T-helper 17 cell (primary cell): Measurements from ENCODE around the gene BCAS3. TPM values are rescaled to one million over a fixed set of nuclear protein-coding genes. Genes with fewer than 3 reads are reported as not detected.

Experiments
- ATAC-seq: fragments of 150-1000 bp; cut with Tn5 transposase; 2 replicates; pipeline ENCODE4 v1.10.0; 2021; ENCODE audit warnings: mild to moderate bottlenecking, moderate library complexity
- DNase-seq, 3 donors: peaks; one replicate each; pipeline versions ENCODE4 v3.0.0 to v3.0.0-alpha.2; 2020 to 2021
- H3K9me3 ChIP-seq: one replicate; pipeline ENCODE4 v1.7.0; 2013; ENCODE audit warnings: low read length, mild to moderate bottlenecking; ENCODE audit not compliant: control insufficient read depth, poor library complexity, severe bottlenecking
- H3K27ac Mint-ChIP-seq: one replicate; pipeline ENCODE4 v1.8.0; 2022; ENCODE audit warnings: mild to moderate bottlenecking, moderate library complexity, mixed read lengths
- H3K27me3 Mint-ChIP-seq: one replicate; pipeline ENCODE4 v1.8.0; 2022; ENCODE audit warnings: mixed read lengths
- H3K36me3 Mint-ChIP-seq: one replicate; pipeline ENCODE4 v1.8.0; 2022; ENCODE audit warnings: low read depth, mixed read lengths
- H3K4me1 Mint-ChIP-seq: one replicate; pipeline ENCODE4 v1.8.0; 2022; ENCODE audit warnings: mild to moderate bottlenecking, mixed read lengths
- H3K4me3 Mint-ChIP-seq: one replicate; pipeline ENCODE4 v1.8.0; 2022; ENCODE audit warnings: mild to moderate bottlenecking, moderate library complexity, mixed read lengths
- total RNA-seq, 4 donors: library from RNA in 2 of 4; stranded (reverse) in 2 of 4; gene quantifications; one replicate each; pipeline ENCODE4 v1.2.3 and lab custom pipeline; 2022 to 2026

BCAS3 gene
- total RNA-seq, 2 donors from 2014 or later: 39.0 to 50.0 TPM

DNA sequence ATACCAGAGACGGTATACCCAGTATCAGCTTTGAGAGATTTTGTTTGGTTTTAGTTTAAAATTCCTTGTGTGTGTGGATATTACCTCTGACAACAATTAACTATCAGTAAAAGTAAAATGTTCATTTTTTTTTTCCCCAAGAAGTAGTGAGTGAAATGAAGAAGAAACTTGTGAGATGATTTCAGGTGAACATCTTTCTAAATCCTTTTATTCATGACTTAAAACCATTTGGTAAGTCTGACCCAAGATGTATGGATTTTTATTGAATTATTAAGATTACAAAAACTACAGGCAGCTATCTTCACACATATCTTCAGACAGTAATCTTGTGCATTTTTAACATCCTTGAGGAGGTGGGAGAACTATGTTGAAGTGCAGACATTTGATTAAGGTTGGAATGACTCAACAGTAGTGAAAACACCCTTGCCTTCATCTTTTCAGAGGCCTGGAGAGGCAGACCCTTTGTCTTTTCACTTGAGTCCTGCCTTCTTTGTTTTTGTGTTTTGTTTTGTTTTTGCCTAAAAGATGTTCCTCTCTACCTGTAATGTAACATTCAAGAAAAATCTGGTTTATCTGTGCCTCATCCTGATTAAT is 481.7 kb downstream of the BCAS3 start:
- ATAC-seq: no peak
- DNase-seq: no peak
- Mint-ChIP-seq H3K4me3 (no peak overlapping the region), H3K27ac (no peak overlapping the region), H3K27me3 (no peaks in the 10 kb centered on the region), H3K36me3 (no peaks in the 10 kb centered on the region), H3K4me1 (peaks cover 15% of the 10 kb centered on the region)
- H3K9me3 ChIP-seq: no peaks in the 10 kb centered on the region

DNA sequence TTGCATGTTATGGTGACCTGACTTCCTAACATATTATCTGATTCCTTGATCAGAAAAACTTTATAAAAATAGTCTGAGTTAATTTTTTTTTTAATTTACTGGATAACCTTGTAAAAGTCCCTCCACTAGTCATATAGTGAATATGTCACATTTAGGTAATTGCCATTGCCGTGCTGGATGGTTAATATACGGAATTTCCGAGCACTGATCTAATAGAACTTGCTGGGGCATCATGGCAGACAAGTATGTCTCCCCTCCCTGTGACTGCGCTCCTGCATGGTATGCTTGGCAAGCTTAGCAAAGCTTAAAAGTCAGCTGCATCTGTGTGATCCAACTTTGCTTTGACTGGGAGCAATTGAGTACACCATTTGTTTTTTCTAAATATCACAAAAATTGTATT is 482.6 kb downstream of the BCAS3 start:
- no peak overlapping the region for H3K27ac Mint-ChIP-seq
- ATAC-seq (no peak), DNase-seq (no peak)
- H3K9me3 ChIP-seq: no peaks in the 10 kb centered on the region
- no peak overlapping the region for H3K4me3 Mint-ChIP-seq
- peaks cover 15% of the 10 kb centered on the region for H3K4me1 Mint-ChIP-seq
- H3K36me3 Mint-ChIP-seq: no peaks in the 10 kb centered on the region
- H3K27me3 Mint-ChIP-seq: no peaks in the 10 kb centered on the region

DNA sequence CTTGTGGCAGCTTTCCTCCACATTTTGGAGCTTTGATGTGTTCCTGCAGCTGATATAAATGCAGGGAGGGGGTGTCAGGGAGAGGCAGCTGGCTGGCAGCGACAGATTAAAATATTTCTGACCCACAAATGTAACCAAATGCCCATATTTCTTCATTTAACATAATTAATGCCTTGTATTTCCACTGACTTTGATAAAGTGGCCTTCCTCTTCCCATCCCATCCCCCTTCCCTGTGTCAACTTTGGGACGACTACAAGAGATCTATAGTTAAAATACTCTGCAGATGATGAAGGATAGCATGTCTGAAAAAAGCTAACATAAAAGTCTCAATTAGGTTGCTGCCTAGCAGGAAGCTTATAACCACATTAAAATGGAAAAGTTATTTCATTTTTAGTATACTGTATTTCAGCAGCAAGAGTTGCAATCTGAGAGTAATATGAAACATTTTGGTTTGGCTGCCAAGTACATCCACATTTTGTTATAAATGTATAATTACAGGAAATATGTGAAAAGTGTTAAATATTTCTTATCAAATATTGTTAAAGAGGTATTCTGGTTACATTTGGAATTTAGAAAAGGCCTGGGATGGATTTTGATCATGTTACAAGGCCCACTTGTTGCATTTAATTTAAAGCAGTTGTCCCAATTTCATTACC is 483.3 kb downstream of the BCAS3 start:
- H3K27me3 Mint-ChIP-seq: no peaks in the 10 kb centered on the region
- H3K4me1 Mint-ChIP-seq: peaks cover 15% of the 10 kb centered on the region
- ATAC-seq (no peak), DNase-seq (no peak)
- no peaks in the 10 kb centered on the region for H3K36me3 Mint-ChIP-seq
- H3K27ac Mint-ChIP-seq: no peak overlapping the region
- H3K9me3 ChIP-seq: no peaks in the 10 kb centered on the region
- no peak overlapping the region for H3K4me3 Mint-ChIP-seq

DNA sequence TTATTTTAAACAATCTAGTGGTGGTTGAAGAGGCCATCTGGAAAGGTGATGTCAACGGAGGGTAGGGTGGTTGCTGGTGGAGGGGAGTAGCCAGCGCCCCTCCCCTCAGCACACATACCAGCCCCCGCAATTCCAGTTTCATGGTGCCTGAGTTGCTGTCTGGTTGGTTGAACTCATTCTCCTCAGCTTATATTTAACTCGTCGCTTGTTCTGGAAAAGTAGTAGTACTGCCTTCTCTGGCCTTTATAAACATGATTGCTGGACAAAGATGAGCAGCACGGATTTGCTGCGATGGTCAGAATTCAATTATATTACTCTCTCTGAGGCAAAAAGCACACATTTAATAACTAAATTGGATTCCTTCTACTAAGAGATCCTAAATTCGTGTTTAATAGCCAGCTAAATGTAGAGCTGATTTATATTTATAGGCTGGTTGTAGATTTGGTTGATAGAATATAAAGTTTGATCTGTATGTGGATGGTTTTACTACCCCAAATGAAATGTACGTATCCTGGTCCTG is 484.0 kb downstream of the BCAS3 start:
- ATAC-seq: no peak
- no peak overlapping the region for H3K27ac Mint-ChIP-seq
- H3K27me3 Mint-ChIP-seq: no peaks in the 10 kb centered on the region
- no peaks in the 10 kb centered on the region for H3K9me3 ChIP-seq
- no peak overlapping the region for H3K4me3 Mint-ChIP-seq
- H3K4me1 Mint-ChIP-seq: peaks cover 15% of the 10 kb centered on the region
- DNase-seq: no peak
- H3K36me3 Mint-ChIP-seq: no peaks in the 10 kb centered on the region

DNA sequence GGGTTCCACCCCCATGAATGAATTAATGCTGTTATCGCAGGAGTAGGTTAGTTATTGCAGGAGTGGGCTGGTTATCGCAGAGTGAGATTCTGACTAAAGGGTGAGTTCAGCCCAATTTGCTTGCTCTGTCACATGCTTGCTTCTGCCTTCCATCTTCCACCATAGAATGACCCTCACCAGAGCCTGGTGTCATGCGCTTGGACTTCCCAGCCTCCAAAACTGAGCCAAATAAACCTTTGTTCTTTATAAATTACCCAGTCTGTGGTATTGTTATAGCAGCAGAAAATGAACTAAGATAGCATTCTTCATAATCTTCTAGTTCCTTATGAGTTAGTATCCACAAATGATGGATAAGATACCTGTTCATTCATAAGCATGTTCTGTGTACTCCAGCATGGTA is 486.9 kb downstream of the BCAS3 start:
- no peaks in the 10 kb centered on the region for H3K27me3 Mint-ChIP-seq
- ATAC-seq (no peak), DNase-seq (no peak)
- no peak overlapping the region for H3K27ac Mint-ChIP-seq
- no peak overlapping the region for H3K4me3 Mint-ChIP-seq
- peaks cover 5% of the 10 kb centered on the region for H3K4me1 Mint-ChIP-seq
- no peaks in the 10 kb centered on the region for H3K36me3 Mint-ChIP-seq
- H3K9me3 ChIP-seq: no peaks in the 10 kb centered on the region

DNA sequence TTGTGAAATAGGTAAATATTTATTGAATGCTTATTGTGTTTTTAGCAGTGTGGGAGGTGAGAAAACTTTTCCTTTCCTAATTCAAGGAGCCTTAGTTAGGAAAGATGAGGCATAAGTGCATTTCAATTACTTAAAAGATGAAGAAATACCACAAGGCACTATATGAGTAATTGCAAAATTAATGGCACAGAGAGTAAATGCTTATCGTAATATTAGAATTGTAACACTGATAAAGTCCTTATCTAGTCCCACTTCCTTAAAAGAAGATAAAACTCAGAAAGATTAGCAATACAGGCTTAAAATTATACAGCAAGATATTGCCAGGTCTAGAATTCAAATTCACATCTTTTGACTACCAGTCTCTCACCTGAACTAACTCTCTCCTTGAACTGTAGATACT is 489.4 kb downstream of the BCAS3 start:
- no peak overlapping the region for H3K4me3 Mint-ChIP-seq
- H3K36me3 Mint-ChIP-seq: peaks cover 4% of the 10 kb centered on the region
- peaks cover 3% of the 10 kb centered on the region for H3K4me1 Mint-ChIP-seq
- H3K27ac Mint-ChIP-seq: no peak overlapping the region
- no peaks in the 10 kb centered on the region for H3K27me3 Mint-ChIP-seq
- DNase-seq (no peak), ATAC-seq (no peak)
- no peaks in the 10 kb centered on the region for H3K9me3 ChIP-seq

DNA sequence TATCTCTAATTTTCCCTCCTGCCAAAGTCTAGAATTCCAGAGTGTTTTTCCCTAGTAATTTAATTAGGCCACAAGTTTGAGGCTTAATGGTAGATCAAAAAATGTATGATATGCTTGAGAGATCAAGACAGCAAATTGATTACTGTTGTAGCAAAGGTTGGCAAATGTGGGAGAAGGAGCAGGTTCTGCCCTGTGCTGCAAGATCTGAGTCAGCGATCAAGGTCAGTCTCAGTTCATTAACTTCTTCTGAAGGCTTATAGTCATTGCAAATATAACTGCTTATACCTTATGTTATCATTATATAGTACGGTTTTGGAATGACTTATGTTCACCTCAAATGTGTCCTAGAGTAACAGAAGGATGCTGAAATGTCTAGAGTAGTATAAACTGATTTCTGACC is 490.9 kb downstream of the BCAS3 start:
- DNase-seq (no peak), ATAC-seq (no peak)
- Mint-ChIP-seq H3K27me3 (no peaks in the 10 kb centered on the region), H3K4me1 (peaks cover 3% of the 10 kb centered on the region), H3K27ac (no peak overlapping the region), H3K36me3 (peaks cover 4% of the 10 kb centered on the region), H3K4me3 (no peak overlapping the region)
- H3K9me3 ChIP-seq: no peaks in the 10 kb centered on the region

DNA sequence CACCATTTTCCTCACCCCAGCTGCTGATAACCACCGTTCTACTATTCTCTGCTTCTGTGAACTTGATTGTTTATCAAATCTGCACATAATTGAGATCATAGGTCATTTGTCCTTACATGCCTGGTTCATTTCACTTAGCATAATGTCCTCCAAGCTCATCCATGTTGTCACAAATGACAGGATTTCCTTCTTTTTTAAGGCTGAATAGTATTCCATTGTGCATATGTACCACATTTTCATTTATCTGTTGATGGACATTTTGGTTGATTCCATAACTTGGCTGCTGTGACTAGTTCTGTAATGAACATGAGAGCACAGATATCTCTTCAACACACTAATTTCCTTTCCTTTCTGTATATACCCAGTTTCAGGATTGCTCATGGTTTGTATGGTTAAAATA is 496.7 kb downstream of the BCAS3 start:
- Mint-ChIP-seq H3K4me1 (peaks cover 5% of the 10 kb centered on the region), H3K27me3 (no peaks in the 10 kb centered on the region), H3K27ac (no peak overlapping the region), H3K4me3 (no peak overlapping the region), H3K36me3 (peaks cover 4% of the 10 kb centered on the region)
- no peaks in the 10 kb centered on the region for H3K9me3 ChIP-seq
- DNase-seq (no peak), ATAC-seq (no peak)

DNA sequence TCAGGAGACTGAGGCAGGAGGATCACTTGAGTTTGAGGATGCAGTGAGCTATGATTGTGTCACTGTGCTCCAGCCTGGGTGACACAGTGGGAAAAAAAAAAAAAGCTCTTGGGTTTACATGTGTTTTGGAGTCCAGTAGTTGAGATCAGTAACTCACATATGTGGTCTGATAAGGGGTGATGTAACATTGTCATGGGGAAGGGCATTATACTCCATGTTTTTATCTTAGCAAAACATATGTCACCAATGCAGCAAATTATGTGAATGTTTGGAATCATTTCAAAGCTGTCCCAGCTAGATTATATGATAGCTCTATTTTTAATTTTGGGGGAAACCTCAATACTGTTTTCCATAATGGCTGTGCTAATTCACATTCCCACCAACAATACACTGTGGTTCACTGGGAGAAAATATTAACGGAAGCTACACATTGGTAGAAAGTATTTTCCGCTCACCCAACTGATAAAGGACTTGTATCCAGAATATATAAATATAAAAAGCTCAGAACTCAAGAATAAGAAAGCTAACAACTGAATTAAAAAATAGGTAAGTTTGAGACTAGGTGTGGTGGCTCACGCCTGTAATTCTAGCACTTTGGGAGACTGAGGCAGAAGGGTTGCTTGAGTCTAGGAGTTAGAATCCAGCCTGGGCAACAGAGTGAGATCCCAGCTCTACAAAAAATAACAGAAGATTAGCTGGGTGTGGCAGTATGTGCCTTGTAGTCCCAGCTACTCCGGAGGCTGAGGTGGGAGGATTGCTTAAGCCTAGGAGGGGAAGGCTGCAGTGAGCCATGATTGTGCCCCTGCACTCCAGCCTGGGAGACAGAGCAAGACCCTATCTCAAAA is 497.9 kb downstream of the BCAS3 start:
- ATAC-seq: no peak
- H3K27me3 Mint-ChIP-seq: no peaks in the 10 kb centered on the region
- H3K9me3 ChIP-seq: no peaks in the 10 kb centered on the region
- no peak overlapping the region for H3K4me3 Mint-ChIP-seq
- peaks cover 4% of the 10 kb centered on the region for H3K4me1 Mint-ChIP-seq
- no peak overlapping the region for H3K27ac Mint-ChIP-seq
- DNase-seq: no peak
- H3K36me3 Mint-ChIP-seq: peaks cover 4% of the 10 kb centered on the region

DNA sequence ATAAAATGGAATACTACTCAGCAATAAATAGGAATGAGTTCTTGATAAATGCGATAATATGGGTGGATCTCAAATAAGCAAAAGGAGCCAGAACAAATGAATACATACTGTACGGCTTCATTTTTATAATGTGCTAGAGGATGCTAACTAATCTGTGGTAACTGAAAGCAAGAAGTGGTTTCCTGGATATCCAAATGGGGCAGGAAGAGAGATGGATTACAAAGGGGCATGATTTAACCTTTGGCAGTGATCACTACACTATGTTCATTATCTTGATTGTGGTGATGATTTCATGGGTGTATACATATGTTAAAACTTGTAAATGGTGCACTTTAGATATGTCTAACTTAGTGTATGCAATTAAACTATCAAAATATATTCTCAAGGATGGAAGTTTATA is 499.7 kb downstream of the BCAS3 start:
- H3K27ac Mint-ChIP-seq: no peak overlapping the region
- no peaks in the 10 kb centered on the region for H3K9me3 ChIP-seq
- DNase-seq: no peak
- no peak overlapping the region for H3K4me3 Mint-ChIP-seq
- no peaks in the 10 kb centered on the region for H3K27me3 Mint-ChIP-seq
- H3K4me1 Mint-ChIP-seq: peaks cover 2% of the 10 kb centered on the region
- ATAC-seq: no peak
- no peaks in the 10 kb centered on the region for H3K36me3 Mint-ChIP-seq

DNA sequence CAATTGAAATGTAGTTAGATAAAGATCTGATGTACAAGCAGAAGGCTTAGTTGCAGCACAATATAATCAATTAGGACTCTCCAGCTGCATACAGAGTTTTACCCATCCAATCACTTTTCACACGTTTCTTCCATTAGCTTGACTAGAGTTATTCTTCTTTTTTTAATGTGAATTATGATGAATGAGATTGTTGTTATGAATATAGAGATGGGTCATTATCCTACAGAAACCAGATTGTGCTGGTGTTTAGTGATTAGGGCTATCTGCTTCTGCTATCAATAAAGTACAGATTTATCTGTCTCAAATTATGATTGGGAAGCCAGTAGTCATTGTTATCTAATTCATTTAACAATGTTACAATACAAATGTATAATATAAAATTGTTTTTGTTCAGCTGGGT is 500.6 kb downstream of the BCAS3 start:
- Mint-ChIP-seq H3K4me3 (no peak overlapping the region), H3K4me1 (peaks cover 4% of the 10 kb centered on the region), H3K36me3 (no peaks in the 10 kb centered on the region), H3K27me3 (no peaks in the 10 kb centered on the region), H3K27ac (no peak overlapping the region)
- DNase-seq (no peak), ATAC-seq (no peak)
- H3K9me3 ChIP-seq: no peaks in the 10 kb centered on the region

DNA sequence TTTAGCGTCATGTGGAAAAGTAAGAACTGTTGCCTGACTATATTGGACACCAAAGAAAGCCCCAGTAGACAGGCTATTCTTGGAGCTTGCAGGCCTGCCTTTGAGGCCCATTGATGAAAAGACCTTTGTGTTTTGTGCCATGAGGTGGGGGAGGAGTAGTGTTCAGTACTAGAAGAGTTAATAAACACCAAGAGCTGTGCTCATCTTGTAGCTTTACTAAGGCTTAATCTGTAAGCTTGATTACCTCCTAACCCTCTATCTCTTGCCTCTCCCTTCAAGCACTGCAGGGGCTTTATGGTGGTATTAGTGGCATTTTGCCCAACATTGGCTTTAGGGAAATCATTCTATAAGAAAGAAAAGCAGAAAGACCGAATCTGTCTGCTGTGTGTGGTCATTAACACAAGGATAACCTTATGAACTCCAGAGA is 501.7 kb downstream of the BCAS3 start:
- no peak overlapping the region for H3K4me3 Mint-ChIP-seq
- H3K27ac Mint-ChIP-seq: no peak overlapping the region
- H3K27me3 Mint-ChIP-seq: no peaks in the 10 kb centered on the region
- H3K4me1 Mint-ChIP-seq: peaks cover 4% of the 10 kb centered on the region
- no peaks in the 10 kb centered on the region for H3K9me3 ChIP-seq
- ATAC-seq (no peak), DNase-seq (no peak)
- peaks cover 2% of the 10 kb centered on the region for H3K36me3 Mint-ChIP-seq

DNA sequence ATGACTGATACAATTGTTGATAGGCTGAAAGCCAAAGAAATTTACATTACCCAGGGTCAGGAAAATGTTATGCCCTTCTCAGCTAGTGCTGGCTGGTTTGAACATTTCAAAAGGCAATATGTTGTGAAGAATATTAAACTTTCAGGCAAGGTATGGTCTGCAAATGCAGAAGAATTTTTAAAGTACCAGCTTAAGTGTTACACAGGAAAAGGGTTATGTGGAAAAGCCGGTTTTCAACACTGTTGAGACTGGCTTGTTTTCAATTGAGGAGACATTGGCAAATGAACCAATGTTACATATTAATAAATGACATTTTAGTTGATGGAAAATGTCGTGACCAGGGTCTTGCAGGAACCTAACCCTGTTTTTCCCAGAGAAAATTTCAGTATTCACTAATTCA is 506.1 kb downstream of the BCAS3 start:
- DNase-seq (no peak), ATAC-seq (no peak)

More for the DNA sequence above, 506.1 kb downstream of the BCAS3 start:
- H3K4me3 Mint-ChIP-seq: no peak overlapping the region
- no peaks in the 10 kb centered on the region for H3K9me3 ChIP-seq
- H3K36me3 Mint-ChIP-seq: peaks cover 2% of the 10 kb centered on the region
- H3K4me1 Mint-ChIP-seq: peaks cover 2% of the 10 kb centered on the region
- H3K27me3 Mint-ChIP-seq: no peaks in the 10 kb centered on the region
- H3K27ac Mint-ChIP-seq: no peak overlapping the region
